ENCODE results near the gene HNRNPA2B1. TPM values are rescaled to one million over a fixed set of nuclear protein-coding genes. Genes with fewer than 3 reads are reported as not detected.
"Not testable (repeated sequence)": the region's sequence is repeated elsewhere in the genome, so short reads cannot be mapped to it uniquely, and the experiment has no call there.

The HNRNPA2B1 gene
- total RNA-seq, 2 donors from 2014 or later, result 185 to 189 TPM

DNA sequence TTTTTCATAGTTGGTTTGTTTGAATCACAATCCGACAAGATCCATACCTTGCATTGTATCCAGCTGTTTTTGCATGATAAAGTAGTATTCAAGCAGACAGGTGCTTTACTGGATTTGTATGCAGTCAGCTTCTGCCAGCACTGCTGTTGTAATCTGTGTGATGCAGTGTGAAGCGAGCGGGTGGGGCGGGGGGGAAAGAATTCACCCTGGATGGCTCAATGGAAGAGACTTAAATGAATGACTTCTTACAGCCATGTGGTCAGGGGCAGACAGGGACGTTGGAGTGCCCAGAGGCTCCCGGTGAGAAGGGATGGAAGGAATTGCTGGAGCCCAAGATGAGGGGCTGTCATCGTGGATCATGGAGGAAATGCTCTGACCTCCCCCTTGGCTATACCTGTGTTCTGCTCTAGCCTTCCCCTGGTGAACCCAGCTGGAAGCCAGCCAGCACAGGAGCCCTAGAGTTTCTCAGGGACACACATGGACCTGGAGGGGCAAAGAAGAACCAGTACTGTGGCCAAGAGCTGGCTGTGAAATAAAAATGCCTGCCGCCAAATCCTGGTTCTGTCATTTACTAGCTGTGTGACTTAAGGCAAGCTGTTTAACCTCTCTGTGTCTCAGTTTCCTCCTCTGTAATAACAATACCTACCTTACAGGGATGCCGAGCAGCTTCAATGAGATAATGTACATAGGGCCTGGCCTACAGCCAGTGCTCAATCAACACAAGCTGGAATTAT lies 34.4 kb downstream of the HNRNPA2B1 start:
- no peak overlapping the region for H3K27ac ChIP-seq
- intact Hi-C loops (cut with DNase I), result no loop called here

DNA sequence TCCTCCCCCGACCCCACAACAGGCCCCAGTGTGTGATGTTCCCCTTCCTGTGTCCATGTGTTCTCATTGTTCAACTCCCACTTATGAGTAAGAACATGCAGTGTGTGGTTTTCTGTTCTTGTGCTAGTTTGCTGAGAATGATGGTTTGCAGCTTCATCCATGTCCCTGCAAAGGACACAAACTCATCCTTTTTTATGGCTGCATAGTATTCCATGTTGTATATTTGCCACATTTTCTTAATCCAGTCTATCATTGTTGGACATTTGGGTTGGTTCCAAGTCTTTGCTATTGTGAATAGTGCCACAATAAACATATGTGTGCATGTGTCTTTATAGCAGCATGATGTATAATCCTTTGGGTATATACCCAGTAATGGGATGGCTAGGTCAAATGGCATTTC lies 36.7 kb downstream of the HNRNPA2B1 start:
- H3K27ac ChIP-seq; DNase-seq (ENCODE audit: low spot score); H3K9me3 ChIP-seq; H3K4me3 ChIP-seq; H3K36me3 ChIP-seq; H3K4me1 ChIP-seq (replicated peaks); H3K27me3 ChIP-seq (replicated peaks; ENCODE audit: insufficient read depth); intact Hi-C loops (cut with DNase I): not testable (repeated sequence)
- 90% methylated on average over 1 of the region's 1 CpG for WGBS

More for the DNA sequence above, 34.4 kb downstream of the HNRNPA2B1 start:
- no peaks in the 10 kb centered on the region for H3K27me3 ChIP-seq (replicated peaks; ENCODE audit: insufficient read depth)
- WGBS, result 64% methylated on average over 9 of the region's 9 CpGs
- no peaks in the 10 kb centered on the region for H3K36me3 ChIP-seq
- TF ChIP-seq POLR2AphosphoS5 (IDR thresholded peaks at IDR 0.05), result no peak
- no peak for TF ChIP-seq POLR2A (IDR thresholded peaks at IDR 0.05)
- TF ChIP-seq, protein P1, sequence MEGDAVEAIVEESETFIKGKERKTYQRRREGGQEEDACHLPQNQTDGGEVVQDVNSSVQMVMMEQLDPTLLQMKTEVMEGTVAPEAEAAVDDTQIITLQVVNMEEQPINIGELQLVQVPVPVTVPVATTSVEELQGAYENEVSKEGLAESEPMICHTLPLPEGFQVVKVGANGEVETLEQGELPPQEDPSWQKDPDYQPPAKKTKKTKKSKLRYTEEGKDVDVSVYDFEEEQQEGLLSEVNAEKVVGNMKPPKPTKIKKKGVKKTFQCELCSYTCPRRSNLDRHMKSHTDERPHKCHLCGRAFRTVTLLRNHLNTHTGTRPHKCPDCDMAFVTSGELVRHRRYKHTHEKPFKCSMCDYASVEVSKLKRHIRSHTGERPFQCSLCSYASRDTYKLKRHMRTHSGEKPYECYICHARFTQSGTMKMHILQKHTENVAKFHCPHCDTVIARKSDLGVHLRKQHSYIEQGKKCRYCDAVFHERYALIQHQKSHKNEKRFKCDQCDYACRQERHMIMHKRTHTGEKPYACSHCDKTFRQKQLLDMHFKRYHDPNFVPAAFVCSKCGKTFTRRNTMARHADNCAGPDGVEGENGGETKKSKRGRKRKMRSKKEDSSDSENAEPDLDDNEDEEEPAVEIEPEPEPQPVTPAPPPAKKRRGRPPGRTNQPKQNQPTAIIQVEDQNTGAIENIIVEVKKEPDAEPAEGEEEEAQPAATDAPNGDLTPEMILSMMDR (IDR thresholded peaks at IDR 0.05), result no peak
- H3K9me3 ChIP-seq, result no peaks in the 10 kb centered on the region
- H3K4me3 ChIP-seq, result no peak overlapping the region
- DNase-seq (ENCODE audit: low spot score), result no peak
- H3K4me1 ChIP-seq (replicated peaks), result no peaks in the 10 kb centered on the region

DNA sequence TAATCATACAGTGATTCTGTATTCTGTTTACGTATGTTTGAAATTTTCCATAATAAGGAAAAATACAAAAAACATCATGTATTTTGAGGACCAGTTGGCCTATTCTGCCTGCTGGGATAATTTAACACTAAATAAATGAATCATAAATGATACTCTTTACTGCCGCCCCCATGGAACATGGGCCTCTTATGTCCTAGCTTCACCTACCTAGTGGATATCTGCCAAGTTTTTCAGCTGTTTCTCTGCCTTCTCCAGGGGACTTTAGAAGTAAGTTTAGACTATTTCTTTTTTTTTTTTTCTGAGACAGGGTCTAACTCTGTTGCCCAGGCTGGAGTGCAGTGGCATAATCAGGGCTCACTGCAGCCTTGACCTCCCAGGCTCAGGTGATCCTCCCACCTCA lies 38.1 kb downstream of the HNRNPA2B1 start:
- H3K9me3 ChIP-seq, result no peaks in the 10 kb centered on the region
- TF ChIP-seq, protein P1 (IDR thresholded peaks at IDR 0.05), result no peak
- no peak for TF ChIP-seq POLR2A (IDR thresholded peaks at IDR 0.05)
- TF ChIP-seq POLR2AphosphoS5 (IDR thresholded peaks at IDR 0.05), result no peak
- WGBS, result 88% methylated on average over 2 of the region's 2 CpGs
- no peaks in the 10 kb centered on the region for H3K4me1 ChIP-seq (replicated peaks)
- no peaks in the 10 kb centered on the region for H3K27me3 ChIP-seq (replicated peaks; ENCODE audit: insufficient read depth)
- no peaks in the 10 kb centered on the region for H3K36me3 ChIP-seq
- H3K4me3 ChIP-seq, result no peak overlapping the region
- no peak overlapping the region for H3K27ac ChIP-seq
- DNase-seq (ENCODE audit: low spot score), result no peak
- intact Hi-C loops (cut with DNase I), result no loop called here

DNA sequence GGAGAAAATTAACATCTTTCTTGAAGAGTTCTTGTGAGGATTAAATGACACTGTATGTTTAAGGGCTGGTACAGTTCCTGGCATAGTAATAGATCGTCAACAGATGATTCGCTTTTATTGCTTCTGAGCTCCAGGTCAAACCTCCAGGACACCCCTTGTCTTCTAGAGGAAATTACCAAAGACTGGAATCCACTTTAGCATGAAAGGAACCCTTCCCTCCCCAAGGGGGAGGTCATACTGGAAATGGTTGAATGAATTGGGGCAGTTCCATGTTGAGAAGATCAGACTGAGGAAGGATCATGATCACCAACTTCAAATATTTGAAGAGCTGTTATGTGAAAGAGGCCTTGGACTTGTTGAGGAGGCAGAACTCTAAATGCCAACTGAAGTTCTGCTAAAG lies 39.6 kb downstream of the HNRNPA2B1 start:
- WGBS, result 84% methylated on average over 2 of the region's 2 CpGs
- DNase-seq (ENCODE audit: low spot score), result no peak

DNA sequence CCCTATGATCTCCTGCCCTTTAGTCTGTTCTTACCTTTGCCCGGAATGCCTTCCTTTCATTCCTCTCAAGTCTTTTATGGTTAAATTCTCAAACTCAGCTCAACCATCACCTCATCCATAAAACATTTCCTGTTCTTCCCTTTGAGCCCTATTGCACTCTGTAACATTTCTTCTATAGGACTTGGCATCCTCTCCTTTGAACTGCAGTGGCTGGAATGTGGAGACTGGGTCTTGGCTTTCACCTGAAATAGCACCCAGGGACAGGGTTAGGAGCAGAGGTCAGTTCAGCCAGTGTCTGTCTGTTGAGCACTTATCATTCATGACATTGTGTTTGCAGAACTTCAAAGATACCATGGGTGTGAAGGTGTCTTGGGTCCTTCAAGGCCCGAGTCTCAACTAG lies 41.3 kb downstream of the HNRNPA2B1 start:
- TF ChIP-seq POLR2A (IDR thresholded peaks at IDR 0.05) (no peak), POLR2AphosphoS5 (IDR thresholded peaks at IDR 0.05) (no peak)
- TF ChIP-seq, protein P1 (IDR thresholded peaks at IDR 0.05), result no peak
- Histone ChIP-seq H3K4me1 (replicated peaks) (no peaks in the 10 kb centered on the region), H3K27ac (no peak overlapping the region), H3K27me3 (replicated peaks; ENCODE audit: insufficient read depth) (no peaks in the 10 kb centered on the region), H3K9me3 (no peaks in the 10 kb centered on the region), H3K4me3 (no peak overlapping the region), H3K36me3 (no peaks in the 10 kb centered on the region)
- no peak for DNase-seq (ENCODE audit: low spot score)
- intact Hi-C loops (cut with DNase I), result no loop called here
- 64% methylated on average over 2 of the region's 2 CpGs for WGBS

More for the DNA sequence above, 39.6 kb downstream of the HNRNPA2B1 start:
- Histone ChIP-seq H3K9me3 (no peaks in the 10 kb centered on the region), H3K27ac (no peak overlapping the region), H3K4me1 (replicated peaks) (no peaks in the 10 kb centered on the region), H3K27me3 (replicated peaks; ENCODE audit: insufficient read depth) (no peaks in the 10 kb centered on the region), H3K4me3 (no peak overlapping the region), H3K36me3 (no peaks in the 10 kb centered on the region)
- TF ChIP-seq, protein P1 (IDR thresholded peaks at IDR 0.05), result no peak
- TF ChIP-seq POLR2AphosphoS5 (IDR thresholded peaks at IDR 0.05), result no peak
- no peak for TF ChIP-seq POLR2A (IDR thresholded peaks at IDR 0.05)
- intact Hi-C loops (cut with DNase I), result no loop called here

Measured in prostate gland (tissue), 2 donors.